ENCODE measurements around the gene COG5. TPM values are rescaled to one million over a fixed set of nuclear protein-coding genes. Genes with fewer than 3 reads are reported as not detected.

Gene COG5
- total RNA-seq, 1 experiment from 2014 or later = 29.1 TPM

DNA sequence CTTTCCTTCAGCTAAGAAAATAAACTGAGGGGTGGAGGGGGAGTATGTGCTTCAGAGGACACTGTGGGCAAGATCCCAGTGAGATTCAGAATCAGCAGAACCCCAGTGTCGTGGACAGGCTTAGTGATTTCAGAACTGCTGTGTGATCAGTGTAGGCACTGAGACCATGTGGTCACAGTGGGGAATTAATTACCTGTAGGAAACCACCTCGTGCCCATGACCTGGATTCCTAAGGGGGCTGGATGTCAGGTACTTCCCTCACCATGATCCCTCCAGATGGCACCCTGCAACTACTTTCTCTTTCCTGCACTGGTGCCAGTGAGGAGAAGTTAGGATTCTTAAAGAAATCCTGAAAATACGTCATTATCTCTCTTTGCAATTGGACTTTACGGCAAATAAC, 330.5 kb downstream of the COG5 start:
- BruUV-seq (replicated peaks) = no TSS peak
- no peak for ATAC-seq
- Histone ChIP-seq H3K4me3 (ENCODE audit: low read depth in 2 of 2, low read length in 2 of 2) (no peak overlapping the region), H3K27ac (ENCODE audit: low read length) (no peak overlapping the region), H3K4me1 (ENCODE audit: control insufficient read depth, insufficient read depth, low read length) (no peaks in the 10 kb centered on the region), H3K27me3 (ENCODE audit: control insufficient read depth, insufficient read depth, low read length) (no peaks in the 10 kb centered on the region), H3K36me3 (ENCODE audit: control insufficient read depth, insufficient read depth, low read length) (no peaks in the 10 kb centered on the region), H3K9me3 (ENCODE audit: control insufficient read depth, insufficient read depth, low read depth, low read length) (no peaks in the 10 kb centered on the region)
- DNase-seq (ENCODE audit: low read depth, low spot score) = no peak
- TF ChIP-seq POLR2AphosphoS5 (IDR thresholded peaks at IDR 0.05; ENCODE audit: low read depth, low read length) (no peak), TCF7L2 (IDR thresholded peaks at IDR 0.05; ENCODE audit: low read depth, low read length) (no peak), SIN3A (IDR thresholded peaks at IDR 0.05; ENCODE audit: borderline replicate concordance, insufficient read depth, low read depth, low read length) (no peak)
- TF ChIP-seq, protein P1, sequence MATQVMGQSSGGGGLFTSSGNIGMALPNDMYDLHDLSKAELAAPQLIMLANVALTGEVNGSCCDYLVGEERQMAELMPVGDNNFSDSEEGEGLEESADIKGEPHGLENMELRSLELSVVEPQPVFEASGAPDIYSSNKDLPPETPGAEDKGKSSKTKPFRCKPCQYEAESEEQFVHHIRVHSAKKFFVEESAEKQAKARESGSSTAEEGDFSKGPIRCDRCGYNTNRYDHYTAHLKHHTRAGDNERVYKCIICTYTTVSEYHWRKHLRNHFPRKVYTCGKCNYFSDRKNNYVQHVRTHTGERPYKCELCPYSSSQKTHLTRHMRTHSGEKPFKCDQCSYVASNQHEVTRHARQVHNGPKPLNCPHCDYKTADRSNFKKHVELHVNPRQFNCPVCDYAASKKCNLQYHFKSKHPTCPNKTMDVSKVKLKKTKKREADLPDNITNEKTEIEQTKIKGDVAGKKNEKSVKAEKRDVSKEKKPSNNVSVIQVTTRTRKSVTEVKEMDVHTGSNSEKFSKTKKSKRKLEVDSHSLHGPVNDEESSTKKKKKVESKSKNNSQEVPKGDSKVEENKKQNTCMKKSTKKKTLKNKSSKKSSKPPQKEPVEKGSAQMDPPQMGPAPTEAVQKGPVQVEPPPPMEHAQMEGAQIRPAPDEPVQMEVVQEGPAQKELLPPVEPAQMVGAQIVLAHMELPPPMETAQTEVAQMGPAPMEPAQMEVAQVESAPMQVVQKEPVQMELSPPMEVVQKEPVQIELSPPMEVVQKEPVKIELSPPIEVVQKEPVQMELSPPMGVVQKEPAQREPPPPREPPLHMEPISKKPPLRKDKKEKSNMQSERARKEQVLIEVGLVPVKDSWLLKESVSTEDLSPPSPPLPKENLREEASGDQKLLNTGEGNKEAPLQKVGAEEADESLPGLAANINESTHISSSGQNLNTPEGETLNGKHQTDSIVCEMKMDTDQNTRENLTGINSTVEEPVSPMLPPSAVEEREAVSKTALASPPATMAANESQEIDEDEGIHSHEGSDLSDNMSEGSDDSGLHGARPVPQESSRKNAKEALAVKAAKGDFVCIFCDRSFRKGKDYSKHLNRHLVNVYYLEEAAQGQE (IDR thresholded peaks at IDR 0.05; ENCODE audit: insufficient read depth in 1 of 2, low read depth in 2 of 2, low read length in 1 of 2) = no peak
- TF ChIP-seq, protein P2, sequence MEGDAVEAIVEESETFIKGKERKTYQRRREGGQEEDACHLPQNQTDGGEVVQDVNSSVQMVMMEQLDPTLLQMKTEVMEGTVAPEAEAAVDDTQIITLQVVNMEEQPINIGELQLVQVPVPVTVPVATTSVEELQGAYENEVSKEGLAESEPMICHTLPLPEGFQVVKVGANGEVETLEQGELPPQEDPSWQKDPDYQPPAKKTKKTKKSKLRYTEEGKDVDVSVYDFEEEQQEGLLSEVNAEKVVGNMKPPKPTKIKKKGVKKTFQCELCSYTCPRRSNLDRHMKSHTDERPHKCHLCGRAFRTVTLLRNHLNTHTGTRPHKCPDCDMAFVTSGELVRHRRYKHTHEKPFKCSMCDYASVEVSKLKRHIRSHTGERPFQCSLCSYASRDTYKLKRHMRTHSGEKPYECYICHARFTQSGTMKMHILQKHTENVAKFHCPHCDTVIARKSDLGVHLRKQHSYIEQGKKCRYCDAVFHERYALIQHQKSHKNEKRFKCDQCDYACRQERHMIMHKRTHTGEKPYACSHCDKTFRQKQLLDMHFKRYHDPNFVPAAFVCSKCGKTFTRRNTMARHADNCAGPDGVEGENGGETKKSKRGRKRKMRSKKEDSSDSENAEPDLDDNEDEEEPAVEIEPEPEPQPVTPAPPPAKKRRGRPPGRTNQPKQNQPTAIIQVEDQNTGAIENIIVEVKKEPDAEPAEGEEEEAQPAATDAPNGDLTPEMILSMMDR (IDR thresholded peaks at IDR 0.05) = no peak
- in situ Hi-C loops (cut with HindIII; ENCODE audit: low pct_unique_long_range_greater_than_20kb, low sequenced_read_pairs) = no loop called here
- ChIA-PET POLR2A (no interaction called here), CTCF (no interaction called here)
- intact Hi-C loops (cut with micrococcal nuclease; ENCODE audit: unreplicated experiment) = no loop called here

DNA sequence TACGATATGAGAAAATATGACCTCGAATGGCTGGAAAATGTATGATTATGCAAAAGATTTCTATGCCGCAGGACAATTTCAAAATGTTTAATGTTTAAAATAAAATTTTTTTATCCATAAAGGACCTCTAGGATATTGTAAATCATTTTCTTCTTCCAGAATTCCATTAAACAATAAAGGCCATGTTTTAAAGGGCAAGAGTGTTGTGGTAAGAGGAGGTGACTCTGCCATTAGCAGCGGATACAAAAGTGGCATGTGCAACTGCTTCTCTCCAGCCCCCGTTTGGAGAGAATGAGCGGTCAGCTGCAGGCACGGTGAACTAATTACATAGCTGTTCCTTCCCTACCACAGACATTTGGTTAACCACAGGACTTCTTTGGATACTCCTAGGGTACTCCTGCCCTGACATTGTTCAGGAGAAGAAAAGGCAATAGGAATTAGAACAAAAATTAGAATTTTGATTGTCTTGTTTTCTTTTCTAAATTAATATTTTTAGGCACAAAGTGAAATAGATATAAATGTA, 331.1 kb downstream of the COG5 start:
- intact Hi-C loops (cut with micrococcal nuclease; ENCODE audit: unreplicated experiment) = no loop called here
- no peaks in the 10 kb centered on the region for H3K4me1 ChIP-seq (ENCODE audit: control insufficient read depth, insufficient read depth, low read length)
- no peaks in the 10 kb centered on the region for H3K9me3 ChIP-seq (ENCODE audit: control insufficient read depth, insufficient read depth, low read depth, low read length)
- no peaks in the 10 kb centered on the region for H3K36me3 ChIP-seq (ENCODE audit: control insufficient read depth, insufficient read depth, low read length)
- BruUV-seq (replicated peaks) = no TSS peak
- no peaks in the 10 kb centered on the region for H3K27me3 ChIP-seq (ENCODE audit: control insufficient read depth, insufficient read depth, low read length)
- no peak overlapping the region for H3K4me3 ChIP-seq (ENCODE audit: low read depth in 2 of 2, low read length in 2 of 2)
- ATAC-seq (no peak), DNase-seq (ENCODE audit: low read depth, low spot score) (no peak)
- TF ChIP-seq TCF7L2 (IDR thresholded peaks at IDR 0.05; ENCODE audit: low read depth, low read length) = no peak
- ChIA-PET CTCF (no interaction called here), POLR2A (no interaction called here)
- H3K27ac ChIP-seq (ENCODE audit: low read length) = no peak overlapping the region
- in situ Hi-C loops (cut with HindIII; ENCODE audit: low pct_unique_long_range_greater_than_20kb, low sequenced_read_pairs) = no loop called here

DNA sequence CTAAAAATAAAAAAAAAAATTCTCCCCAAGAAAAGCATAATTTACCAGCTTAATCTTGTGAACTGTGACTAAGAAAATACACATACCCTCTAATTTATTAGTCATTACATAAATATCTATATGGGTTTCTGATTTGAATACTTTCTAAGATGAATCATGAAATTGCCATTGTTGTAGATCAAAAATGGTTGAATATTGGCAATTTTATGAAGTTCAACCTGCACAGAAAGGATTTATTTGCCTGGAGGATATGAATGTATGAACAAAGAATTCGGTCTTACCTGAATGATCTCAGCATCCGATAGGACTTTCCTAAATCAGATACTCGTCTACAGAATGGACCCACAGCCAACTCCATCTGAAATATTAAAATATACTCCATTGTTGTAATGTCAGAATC, 333.4 kb downstream of the COG5 start:
- DNase-seq (ENCODE audit: low read depth, low spot score) = no peak
- CTCF ChIA-PET = no interaction called here
- H3K27ac ChIP-seq (ENCODE audit: low read length) = no peak overlapping the region

More for the DNA sequence above, 333.4 kb downstream of the COG5 start:
- intact Hi-C loops (cut with micrococcal nuclease; ENCODE audit: unreplicated experiment) = no loop called here
- no TSS peak for BruUV-seq (replicated peaks)
- Histone ChIP-seq H3K4me3 (ENCODE audit: low read depth in 2 of 2, low read length in 2 of 2) (no peak overlapping the region), H3K9me3 (ENCODE audit: control insufficient read depth, insufficient read depth, low read depth, low read length) (no peaks in the 10 kb centered on the region), H3K27me3 (ENCODE audit: control insufficient read depth, insufficient read depth, low read length) (no peaks in the 10 kb centered on the region), H3K36me3 (ENCODE audit: control insufficient read depth, insufficient read depth, low read length) (no peaks in the 10 kb centered on the region), H3K4me1 (ENCODE audit: control insufficient read depth, insufficient read depth, low read length) (no peaks in the 10 kb centered on the region)
- TF ChIP-seq, protein P2 (IDR thresholded peaks at IDR 0.05) = no peak
- TF ChIP-seq TCF7L2 (IDR thresholded peaks at IDR 0.05; ENCODE audit: low read depth, low read length) (no peak), SIN3A (IDR thresholded peaks at IDR 0.05; ENCODE audit: borderline replicate concordance, insufficient read depth, low read depth, low read length) (no peak), POLR2AphosphoS5 (IDR thresholded peaks at IDR 0.05; ENCODE audit: low read depth, low read length) (no peak)
- TF ChIP-seq, protein P1 (IDR thresholded peaks at IDR 0.05; ENCODE audit: insufficient read depth in 1 of 2, low read depth in 2 of 2, low read length in 1 of 2) = no peak
- in situ Hi-C loops (cut with HindIII; ENCODE audit: low pct_unique_long_range_greater_than_20kb, low sequenced_read_pairs) = no loop called here
- ATAC-seq = no peak
- POLR2A ChIA-PET = interaction anchor here (0.5 to 0.6 kb wide), 2 partner anchors 9 to 648 kb away, joined by 3 to 4 read pairs; no protein-coding TSS in a partner anchor
